ENCODE results near the gene LONP1. TPM values are rescaled to one million over a fixed set of nuclear protein-coding genes. Genes with fewer than 3 reads are reported as not detected.
"Not testable (repeated sequence)": the region's sequence is repeated elsewhere in the genome, so short reads cannot be mapped to it uniquely, and the experiment has no call there.

The LONP1 gene
- total RNA-seq, 1 experiment from 2014 or later = 83.2 TPM

DNA sequence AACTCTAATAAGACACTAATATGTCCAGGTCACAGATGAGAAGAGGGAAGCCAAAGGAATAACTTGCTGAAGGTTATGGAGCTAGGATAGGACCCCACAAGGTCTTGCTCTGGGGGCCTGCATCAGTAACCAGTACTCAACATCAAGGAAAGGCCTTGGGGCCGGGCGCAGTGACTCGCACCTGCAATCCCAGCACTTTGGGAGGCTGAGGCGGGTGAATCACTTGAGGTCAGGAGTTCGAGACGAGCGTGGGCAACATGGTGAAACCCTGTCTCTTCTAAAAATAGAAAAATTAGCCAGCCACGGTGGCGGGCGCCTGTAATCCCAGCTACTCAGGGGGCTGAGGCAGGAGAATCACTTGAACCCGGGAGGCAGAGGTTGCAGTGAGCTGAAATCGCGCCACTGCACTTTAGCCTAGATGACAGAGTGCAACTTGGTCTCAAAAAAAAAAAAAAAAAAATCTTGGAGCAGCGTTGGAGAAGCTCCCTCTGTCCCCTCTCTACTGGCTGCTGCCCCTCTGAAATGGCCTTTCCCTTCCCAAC lies 1.8 kb downstream of the LONP1 start:
- in situ Hi-C loops (cut with HindIII; ENCODE audit: low pct_unique_long_range_greater_than_20kb, low sequenced_read_pairs) = no loop called here
- no peak for DNase-seq (ENCODE audit: low read depth, low spot score)

DNA sequence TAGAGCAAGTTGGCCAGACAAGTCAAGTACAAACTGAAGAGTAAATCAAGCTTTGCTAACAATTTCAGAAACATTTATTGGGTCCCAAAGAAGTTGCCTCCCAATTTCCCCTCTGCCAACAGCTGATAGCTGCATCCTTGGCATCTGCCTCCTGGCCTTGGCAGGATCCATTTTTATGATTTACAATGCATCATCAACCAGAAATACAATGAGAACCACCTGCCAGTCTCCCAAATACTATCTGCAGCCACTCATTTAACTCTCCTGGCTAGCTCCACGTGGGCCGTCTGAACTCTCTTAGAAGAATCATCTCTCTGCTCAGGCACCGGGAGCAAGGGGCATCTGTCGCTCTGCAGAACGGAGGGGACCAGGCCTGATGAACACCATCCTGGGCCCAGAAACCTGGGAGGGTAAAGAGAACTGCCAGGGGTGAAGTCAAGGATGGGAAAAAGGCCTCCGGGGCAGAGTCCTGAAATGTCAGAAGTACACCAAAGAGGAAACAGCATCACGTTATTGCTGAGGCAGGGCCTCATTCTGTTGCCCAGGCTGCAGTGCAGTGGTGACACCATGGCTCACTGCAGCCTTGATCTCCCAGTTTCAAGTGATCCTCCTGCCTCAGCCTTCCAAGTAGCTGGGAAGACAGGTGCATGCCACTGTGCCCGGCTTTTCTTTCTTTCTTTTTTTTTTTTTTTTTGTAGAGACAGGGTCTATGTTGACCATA lies 2.6 kb downstream of the LONP1 start:
- in situ Hi-C loops (cut with HindIII; ENCODE audit: low pct_unique_long_range_greater_than_20kb, low sequenced_read_pairs) = no loop called here
- no peak for DNase-seq (ENCODE audit: low read depth, low spot score)

DNA sequence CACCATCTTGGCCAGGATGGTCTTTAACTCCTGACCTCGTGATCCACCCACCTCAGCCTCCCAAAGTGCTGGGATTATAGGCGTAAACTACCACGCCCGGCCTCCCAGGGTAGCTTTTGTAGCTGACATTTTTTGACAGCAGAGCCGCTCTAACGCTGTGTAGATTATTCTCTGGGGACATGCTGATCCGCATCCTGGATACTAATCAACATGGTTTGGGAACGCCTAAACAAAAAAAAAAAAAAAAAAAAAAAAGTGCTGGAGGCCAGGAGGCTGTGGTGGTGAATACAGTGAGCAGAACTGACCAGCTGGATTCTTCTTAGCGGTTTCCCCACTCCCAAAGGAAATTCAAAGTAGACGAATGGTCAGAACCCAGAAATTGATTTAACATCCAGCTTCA lies 5.1 kb downstream of the LONP1 start:
- in situ Hi-C loops (cut with HindIII; ENCODE audit: low pct_unique_long_range_greater_than_20kb, low sequenced_read_pairs) = no loop called here
- DNase-seq (ENCODE audit: low read depth, low spot score) = no peak

DNA sequence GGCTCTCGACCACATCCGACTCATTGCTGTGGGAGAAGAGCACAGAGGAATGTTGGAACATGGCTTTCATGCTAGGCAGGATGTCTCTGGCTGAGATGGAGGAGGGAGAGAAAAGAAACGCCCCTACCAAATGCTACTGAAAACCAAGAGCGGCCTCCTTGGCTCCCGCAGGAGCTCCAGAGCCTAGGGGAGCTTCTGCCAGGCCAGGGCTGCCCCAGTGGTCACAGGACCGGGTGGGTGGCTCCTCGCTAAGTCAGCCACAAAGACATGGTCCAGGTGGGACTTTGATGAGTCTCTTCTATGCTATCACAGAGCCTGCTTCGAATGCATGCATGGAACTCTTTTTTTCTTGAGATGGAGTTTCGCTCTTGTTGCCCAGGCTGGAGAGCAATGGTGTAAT lies 6.7 kb downstream of the LONP1 start:
- in situ Hi-C loops (cut with HindIII; ENCODE audit: low pct_unique_long_range_greater_than_20kb, low sequenced_read_pairs) = no loop called here
- no peak for DNase-seq (ENCODE audit: low read depth, low spot score)

DNA sequence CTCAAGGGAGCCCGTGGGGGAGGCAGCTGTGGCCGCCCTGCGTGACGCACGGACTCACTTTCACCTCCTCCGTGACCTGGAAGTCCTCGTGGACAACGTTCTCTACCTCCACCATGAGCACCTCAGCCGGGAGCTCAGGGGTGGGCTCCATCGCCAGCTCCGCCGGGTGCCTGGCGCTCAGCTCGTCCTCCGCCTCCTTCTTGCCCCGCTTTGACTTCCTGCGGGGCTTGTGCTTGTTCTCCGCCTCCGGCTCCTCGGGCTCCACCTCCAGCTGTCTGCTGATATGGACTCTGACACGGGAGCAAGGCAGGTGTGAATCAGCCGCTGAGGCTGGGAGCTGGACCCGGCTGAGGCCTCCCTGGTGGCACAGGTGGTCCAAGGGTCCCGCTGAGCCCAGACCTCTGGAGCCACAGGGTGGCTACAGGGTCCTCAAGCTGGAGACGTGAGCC lies 8.2 kb downstream of the LONP1 start:
- in situ Hi-C loops (cut with HindIII; ENCODE audit: low pct_unique_long_range_greater_than_20kb, low sequenced_read_pairs) = no loop called here
- DNase-seq (ENCODE audit: low read depth, low spot score) = no peak

DNA sequence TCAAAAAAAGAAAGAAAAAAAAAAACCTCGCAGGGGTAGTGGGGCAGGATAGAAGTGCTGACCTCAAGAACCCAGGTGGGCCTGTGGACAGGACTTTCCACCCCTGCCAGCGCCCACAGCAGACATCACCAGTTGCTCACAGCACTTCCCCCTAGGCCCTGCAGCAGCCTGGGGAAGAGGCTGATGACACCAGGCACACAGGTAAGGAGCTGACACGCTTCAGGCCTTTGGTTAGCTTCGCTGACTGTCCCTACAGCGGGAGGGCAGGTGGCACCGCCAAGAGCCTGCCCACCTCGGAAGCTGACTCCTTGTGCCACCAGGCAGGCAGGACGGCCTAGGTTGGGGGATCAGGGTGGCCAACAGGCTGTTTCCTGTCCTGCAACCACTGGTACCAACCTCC lies 8.9 kb downstream of the LONP1 start:
- in situ Hi-C loops (cut with HindIII; ENCODE audit: low pct_unique_long_range_greater_than_20kb, low sequenced_read_pairs) = no loop called here
- no peak for DNase-seq (ENCODE audit: low read depth, low spot score)

DNA sequence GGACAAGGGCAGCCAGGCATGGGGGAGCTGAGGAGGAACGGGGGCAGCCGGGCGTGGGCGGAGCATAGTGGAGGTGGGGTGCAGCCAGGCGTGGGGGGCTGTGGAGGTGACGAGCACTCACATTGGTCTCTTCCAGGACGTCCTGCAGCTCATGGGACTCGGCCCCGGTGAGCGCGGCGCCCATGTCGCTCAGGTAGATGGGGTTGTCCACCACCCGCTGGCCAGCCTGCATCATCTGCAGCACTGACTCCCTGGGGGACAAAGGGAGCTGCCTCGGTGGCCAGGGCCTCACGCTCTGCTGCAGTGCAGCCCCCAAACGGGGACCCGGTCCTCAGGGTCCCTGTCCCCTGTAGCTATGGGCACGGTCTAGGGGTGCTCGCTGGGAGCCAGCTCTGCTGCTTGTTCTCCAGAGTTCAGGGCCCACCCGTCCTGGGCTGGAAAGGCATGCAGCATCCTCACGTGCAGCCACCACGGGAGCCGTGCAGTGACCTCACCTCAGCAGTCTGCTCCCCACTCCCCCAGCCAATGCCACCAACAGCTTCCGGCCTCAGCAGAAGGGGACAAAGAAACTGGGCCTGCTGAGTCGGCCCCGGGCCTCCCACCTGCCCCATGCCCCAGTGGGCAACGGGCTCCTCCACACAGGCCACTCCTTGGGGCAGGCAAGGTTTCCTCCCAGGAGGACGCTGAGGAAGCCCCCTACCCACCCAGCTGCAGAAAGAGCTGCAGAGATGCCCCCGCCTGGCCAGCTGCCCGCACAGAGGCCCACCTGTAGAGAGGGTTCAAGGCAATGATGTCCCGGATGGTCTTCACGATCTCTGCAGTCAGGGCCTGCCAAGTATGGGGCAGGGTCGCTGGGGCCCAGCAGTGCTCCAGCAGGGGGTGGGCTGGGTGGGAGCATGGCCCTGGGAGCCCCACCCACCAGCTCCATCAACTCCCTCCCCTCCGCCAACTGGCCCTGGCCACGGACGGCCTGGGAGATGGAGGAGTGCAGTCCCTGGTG lies 12.1 kb downstream of the LONP1 start:
- no peak for DNase-seq (ENCODE audit: low read depth, low spot score)
- in situ Hi-C loops (cut with HindIII; ENCODE audit: low pct_unique_long_range_greater_than_20kb, low sequenced_read_pairs) = no loop called here

DNA sequence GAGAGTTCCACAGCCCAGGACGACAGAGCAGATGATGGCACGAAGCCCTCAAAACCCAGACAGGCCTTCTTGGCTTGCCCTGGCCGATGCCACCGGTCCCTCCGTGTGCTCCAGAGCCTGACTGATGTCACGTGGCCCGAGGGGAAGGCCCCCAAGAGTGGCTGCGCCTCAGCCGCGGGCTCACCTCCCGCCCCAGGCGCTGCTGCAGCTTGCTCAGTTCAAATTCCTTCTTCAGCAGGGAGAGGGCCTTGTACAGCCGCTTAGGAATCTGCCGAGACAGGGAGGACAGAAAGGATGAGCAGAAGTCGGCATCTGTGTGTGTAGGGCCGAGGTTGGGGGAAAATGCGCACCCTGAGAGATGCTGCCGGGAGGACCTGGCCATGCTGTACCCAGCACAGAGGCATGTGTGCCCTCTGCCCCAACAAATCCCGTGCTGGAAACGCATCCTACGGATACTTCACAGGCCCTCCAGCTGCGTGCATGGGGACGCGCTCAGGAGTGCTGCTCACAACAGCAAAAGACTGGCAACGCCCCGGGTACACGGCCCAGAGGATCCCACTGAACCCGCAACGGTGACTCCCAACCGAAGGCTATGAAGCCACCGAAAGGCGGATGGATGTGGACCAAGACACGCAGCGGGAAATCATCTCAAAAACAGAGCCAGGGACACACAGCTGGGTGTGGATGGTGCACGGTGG lies 12.9 kb downstream of the LONP1 start:
- DNase-seq (ENCODE audit: low read depth, low spot score) = no peak
- in situ Hi-C loops (cut with HindIII; ENCODE audit: low pct_unique_long_range_greater_than_20kb, low sequenced_read_pairs) = no loop called here

DNA sequence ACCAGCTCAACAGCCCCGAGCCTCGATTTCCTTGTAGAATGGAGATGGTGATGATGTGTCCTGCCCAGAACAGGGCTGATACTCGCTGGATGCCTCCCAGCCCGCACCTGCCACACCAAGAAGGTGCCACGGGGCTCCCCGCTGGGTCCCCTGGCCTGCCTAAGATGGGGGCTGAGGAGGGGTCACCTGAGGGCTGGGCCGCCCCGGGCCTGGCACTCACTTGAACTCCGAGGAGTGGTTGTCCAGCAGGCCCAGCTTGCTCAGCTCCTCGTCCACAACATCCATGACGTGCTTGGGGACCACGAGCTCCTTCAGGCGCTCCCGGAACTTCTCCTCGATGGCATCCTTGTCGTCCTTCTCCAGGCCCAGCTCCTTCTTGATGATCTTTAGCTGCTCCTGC lies 14.4 kb downstream of the LONP1 start:
- in situ Hi-C loops (cut with HindIII; ENCODE audit: low pct_unique_long_range_greater_than_20kb, low sequenced_read_pairs) = no loop called here
- no peak for DNase-seq (ENCODE audit: low read depth, low spot score)

DNA sequence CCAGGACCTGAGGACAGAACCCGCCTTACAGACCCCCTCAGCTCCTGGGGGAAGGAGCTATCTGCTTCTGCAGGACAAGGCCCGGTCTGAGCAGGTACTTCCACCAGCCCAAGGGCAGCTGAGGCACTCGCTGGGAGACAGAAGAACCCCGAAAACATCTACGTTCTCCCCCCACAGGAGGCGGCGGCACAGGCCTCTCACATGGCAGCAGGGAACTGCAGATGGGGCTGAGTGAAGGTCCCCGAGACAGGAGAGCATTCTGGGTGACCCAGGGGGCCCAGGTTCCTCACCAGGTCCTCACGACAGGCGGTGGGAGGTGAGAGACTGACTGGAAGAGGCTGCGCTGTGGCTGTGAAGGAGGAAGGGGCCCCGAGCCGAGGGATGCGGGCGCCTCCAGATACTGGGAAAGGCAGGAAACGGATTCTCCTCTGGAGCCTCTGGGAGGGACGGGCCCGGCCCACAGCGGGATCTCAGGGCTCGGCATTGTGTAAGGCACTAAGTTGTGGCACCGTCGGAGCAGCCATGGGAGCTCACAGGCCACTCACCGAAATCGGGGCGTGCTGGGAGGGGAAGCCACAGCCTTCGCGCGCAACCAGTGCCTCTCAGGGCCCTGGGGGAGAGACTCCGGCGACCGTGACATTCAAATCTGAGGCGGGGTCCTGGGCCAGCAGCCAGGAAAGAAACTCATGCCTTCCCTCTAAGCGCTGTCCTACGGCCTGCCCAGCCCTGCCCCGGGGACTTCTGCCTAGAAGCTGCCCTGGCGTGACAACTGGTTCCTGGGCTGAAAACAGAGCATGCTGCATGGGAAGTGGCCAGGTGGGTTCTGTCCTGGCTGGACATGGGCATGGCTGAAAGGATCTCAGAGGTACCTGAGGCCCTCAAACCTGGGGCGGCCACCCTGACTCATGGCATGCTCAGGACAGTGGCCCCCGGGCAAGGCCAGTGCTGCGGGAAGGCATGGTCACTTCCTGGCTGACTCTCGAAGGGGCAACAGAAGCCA lies 15.8 kb downstream of the LONP1 start:
- DNase-seq (ENCODE audit: low read depth, low spot score) = no peak
- in situ Hi-C loops (cut with HindIII; ENCODE audit: low pct_unique_long_range_greater_than_20kb, low sequenced_read_pairs) = no loop called here

DNA sequence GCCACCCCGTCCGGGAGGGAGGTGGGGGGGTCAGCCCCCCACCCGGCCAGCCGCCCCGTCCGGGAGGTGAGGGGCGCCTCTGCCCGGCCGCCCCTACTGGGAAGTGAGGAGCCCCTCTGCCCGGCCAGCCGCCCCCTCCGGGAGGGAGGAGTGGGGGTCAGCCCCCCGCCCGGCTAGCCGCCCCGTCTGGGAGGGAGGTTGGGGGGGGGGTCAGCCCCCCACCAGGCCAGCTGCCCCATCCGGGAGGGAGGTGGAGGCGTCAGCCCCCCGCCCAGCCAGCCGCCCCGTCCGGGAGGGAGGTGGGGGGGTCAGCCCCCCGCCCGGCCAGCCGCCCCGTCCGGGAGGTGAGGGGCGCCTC lies 17.9 kb downstream of the LONP1 start:
- DNase-seq (ENCODE audit: low read depth, low spot score); in situ Hi-C loops (cut with HindIII; ENCODE audit: low pct_unique_long_range_greater_than_20kb, low sequenced_read_pairs): not testable (repeated sequence)

DNA sequence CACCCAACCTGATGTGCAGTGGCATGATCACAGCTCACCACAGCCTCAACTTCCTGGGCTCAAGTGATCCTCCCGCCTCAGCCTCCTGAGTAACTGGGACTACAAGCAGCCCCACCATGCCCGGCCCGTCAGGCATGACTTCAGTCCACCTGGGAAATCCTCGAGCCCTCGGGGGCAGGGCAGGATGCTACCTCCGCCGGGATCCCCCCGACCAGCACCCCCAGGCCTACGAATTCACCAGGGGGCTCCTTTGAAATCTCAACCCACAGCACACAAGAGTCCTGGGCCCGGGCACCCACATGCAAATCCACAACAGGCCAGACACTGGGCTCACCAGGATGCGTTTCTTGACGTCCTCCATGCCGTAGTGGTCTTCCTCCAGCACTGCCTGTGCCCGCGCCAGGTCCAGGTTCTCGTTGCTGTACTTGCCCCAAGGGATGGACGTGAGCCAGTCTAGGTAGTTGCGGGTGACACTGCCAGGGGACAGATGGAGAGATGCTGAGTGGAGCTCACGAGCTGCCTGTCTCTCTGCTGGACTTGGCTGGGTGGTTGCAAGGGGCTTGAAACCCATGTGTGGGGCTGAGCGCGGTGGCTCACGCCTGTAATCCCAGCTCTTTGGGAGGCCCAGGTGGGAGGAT lies 19.4 kb downstream of the LONP1 start:
- no peak for DNase-seq (ENCODE audit: low read depth, low spot score)
- in situ Hi-C loops (cut with HindIII; ENCODE audit: low pct_unique_long_range_greater_than_20kb, low sequenced_read_pairs) = no loop called here

DNA sequence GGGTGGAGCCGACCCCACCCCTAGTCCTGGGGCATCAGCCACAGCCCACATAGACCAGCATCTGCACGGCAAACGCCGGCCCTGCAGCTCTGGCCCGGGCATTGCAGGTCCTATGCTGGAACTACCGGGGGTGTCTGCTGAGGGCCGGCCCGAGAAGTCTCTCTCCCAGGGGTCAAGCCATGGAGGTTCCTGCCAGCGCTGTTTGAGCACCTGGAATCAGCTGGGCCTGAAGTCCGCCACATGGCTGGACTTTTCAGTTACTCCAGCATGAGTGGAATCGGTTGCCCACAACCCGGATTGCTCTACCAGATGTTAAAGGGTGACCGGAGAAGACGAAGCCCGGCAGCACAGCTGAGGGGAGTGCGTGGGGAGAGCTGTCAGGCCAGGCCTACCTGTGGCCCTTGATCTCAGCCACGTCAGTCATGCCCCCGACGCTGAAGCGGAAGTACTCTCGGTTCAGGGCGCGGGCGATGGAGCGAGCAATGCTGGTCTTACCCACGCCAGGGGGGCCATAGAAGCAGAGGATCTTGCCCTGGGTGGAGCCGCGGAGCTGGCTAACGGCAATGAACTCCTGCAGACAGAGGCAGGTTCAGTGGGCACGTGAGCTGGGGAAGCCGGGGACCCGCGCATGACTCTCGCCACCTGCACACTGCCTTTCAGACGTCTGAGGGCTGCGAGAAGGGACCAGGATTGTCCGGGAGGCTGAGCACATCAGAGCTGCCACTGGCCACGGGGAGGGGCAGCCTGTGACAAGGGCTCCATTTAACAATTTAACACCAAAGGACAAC lies 21.1 kb downstream of the LONP1 start:
- DNase-seq (ENCODE audit: low read depth, low spot score) = no peak

DNA sequence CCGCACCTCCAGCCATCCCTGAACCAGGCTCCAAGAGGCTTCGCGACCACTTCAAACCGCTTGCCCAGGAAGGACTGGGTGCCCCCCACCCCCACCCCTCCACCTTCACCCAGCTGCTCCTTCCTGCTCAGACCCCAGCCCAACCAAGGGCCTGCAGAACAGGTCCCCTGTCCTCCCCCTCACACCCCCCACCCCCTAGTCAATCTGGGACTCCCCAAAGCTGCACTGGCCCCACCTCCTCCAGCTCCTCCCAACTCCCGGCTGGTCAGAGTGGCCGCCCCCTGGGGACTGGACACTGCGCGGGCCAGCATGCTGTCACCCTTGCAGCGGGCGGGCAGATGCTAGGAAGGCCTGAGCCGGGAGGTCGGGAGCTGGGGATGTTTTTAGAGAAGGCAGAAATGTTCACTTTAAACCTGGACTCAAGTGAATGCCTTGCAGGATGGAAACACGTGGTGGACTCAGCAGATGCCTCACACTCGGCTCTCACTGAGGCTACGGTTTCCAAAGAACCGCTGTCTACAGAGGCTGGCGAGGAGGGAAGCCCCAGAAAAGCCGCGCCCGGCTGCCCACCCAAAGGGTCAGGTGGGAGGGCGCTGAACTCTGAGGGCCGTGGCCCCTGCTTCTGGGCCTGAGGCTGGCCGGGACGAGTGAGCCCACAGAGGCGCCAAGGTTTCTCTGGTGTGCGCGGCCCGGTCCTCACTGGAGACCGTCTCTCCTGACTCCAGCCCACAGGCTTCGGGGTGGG lies 21.9 kb downstream of the LONP1 start:
- DNase-seq (ENCODE audit: low read depth, low spot score) = no peak

More for the DNA sequence above, 21.1 kb downstream of the LONP1 start:
- in situ Hi-C loops (cut with HindIII; ENCODE audit: low pct_unique_long_range_greater_than_20kb, low sequenced_read_pairs) = no loop called here

More for the DNA sequence above, 21.9 kb downstream of the LONP1 start:
- in situ Hi-C loops (cut with HindIII; ENCODE audit: low pct_unique_long_range_greater_than_20kb, low sequenced_read_pairs) = no loop called here
